T-helper 1 cell (primary cell): Measurements from ENCODE around the gene MYH9.
"Not testable (repeated sequence)": the region's sequence is repeated elsewhere in the genome, so short reads cannot be mapped to it uniquely, and the experiment has no call there.

Experiments
- DNase-seq, 5 donors: peaks; one replicate each; pipeline ENCODE4 v3.0.0-alpha.2; 2012 to 2020

Gene MYH9

DNA sequence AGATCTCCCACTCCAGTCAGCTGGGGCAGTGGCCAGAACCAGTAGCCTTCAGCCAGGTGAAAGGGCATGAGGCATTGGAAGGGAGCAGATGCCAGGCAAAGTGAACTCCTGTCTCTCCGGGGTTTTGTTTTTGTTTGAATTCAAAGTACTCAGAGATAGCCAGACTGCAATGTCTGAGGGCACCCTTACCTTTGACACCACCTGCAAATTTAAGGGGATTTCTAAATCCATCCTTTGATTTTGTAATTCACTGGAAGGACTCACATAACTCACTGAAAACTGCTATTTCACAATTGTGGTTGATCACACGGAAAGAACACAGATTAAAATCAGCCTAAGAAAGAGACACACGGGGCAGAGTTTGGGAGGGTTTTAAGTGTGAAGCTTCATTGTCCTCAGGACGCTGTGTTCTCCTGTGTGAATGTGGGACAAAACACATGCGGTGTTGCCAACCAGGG lies 124.5 kb downstream of the MYH9 start:
- not testable (repeated sequence) for DNase-seq

DNA sequence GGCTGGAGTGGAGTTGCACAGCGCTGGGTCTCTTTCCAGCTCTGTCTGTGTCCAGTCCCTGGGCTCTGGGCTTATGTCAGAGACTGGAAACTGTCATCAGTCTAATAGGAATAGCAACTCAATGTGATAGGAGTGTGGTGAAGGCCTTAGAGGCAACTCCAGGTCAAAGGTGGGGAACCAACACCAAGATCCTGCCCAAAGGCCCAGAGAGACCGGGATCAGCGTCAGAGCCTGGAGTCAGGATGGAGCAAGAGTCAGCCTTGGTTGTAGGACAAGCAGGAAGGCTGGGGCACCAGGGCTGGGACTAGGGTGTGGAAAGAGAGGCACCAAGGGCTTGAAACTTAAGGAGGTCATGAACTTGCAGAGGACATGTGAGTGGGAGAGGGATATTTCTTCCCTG lies 125.5 kb downstream of the MYH9 start:
- not testable (repeated sequence) for DNase-seq

DNA sequence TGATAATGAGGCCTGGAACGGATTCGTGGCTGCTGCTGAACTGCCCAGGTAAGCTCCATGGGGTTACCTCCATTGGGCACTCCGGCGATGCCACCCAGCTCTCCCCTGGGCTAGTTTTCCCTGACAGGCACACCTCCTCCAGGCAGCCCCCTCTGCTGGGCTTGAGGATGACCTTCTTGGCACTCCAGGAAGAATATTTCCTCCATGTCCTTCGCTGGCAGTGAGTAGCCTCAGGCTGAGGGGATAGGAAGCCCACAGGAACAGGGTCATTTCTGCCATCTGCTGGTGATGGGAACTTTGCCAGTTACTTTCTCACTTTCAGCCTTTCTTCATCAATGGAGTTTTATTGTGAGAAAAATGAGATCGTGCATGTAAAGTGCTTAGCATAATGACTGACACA lies 126.1 kb downstream of the MYH9 start:
- DNase-seq: not testable (repeated sequence)

DNA sequence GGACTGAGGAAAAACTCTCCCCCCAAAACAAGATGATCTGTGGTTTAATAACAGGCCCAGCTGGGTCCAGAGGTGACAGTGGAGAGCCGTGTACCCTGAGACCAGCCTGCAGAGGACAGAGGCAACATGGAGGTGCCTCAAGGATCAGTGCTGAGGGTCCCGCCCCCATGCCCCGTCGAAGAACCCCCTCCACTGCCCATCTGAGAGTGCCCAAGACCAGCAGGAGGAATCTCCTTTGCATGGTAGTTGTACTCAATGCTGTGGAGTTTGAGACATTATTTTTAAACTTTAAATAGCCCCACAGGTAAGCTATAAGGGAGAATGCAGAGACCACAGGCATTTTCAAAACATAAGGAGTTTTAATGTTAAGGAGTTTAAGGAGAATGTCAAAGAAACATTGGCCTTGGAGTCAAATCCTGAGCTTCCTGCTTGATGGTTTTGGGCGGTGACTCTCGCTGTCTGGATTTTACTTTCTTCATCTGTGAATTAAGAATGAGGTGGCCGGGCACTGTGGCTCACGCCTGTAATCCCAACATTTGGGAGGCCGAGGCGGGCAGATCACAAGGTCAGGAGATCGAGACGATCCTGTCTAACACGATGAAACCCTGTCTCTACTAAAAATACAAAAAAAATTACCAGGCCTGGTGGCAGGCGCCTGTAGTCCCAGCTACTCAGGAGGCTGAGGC lies 128.0 kb downstream of the MYH9 start:
- no peak for DNase-seq

DNA sequence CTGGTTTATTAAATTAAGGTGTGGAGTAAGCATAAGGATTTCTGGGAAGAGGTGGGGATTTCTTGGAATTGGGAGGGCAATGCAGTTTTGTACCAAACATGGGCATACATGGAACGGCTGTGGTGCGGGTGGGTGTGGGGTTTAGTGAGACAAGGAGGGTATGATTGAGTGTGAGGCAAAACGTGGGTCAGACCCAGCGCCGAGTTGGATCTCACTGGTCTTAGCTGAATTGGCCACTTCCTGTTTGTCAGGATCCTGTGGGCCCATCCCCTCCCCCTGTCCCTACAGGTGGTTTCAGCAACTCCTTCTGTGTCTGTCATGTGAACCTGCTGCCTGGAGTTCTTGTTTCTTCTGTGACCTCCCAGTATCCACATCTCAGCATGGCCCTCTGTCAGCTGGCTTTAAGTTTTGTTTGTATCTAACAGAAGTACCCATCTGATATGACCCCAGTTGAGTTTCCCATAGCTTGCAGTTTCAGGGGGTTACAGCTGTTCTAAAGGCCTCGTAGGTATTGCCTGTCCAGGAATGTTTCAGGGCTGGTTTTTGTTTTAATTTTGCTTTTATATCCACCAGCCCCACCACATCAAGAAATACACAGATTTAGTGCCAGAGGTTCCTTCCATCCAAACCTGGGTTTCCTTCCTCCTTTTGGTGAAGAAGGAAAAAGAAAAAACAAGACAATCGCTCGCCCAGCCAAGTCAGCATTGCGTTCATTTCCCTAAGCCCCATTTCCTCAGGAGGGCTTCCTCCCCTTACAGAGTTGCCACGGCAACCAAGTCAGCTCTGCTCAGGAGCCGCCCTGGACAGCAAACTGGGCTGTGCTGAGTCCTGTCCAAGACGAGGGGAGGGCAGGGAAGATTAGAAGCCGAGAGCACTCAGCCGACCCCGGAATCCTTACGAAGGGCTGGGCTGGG lies 128.8 kb downstream of the MYH9 start:
- DNase-seq: peak in 1 of 5 donors; percentile 50

DNA sequence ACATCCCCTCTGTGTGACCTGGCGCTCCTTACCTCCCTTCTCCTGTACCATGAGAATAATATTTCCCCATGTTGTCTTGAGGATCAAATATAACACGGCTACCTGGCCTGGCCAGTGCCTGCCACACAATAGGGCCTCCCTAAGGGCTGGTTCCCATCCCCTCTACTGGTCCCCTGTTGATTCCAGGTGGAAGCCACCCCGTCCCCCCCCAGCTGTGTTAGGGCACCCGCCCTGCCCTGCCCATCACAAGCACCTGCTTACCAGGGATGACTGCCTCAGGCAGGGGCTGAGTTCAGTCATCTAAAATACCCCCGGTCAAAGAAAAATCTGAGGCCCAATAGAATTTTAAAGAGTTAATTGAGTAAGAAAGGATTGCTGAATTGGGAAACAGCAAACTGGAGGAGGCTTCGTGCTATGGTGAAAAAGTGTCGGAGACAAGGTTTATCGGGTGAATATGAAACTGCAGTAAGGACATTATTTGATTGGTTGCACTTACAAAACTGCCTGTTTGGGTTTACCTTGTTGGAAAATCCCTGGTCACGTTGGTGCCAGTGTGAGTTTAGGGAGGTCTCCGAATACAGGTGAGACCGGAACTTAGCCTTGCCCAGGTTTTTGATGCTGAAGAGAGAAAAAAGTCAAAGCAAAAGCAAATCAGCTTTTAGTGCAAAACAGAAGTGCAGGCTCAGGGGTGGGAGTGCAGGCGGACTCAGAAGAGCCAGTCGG lies 129.7 kb downstream of the MYH9 start:
- DNase-seq: no peak

DNA sequence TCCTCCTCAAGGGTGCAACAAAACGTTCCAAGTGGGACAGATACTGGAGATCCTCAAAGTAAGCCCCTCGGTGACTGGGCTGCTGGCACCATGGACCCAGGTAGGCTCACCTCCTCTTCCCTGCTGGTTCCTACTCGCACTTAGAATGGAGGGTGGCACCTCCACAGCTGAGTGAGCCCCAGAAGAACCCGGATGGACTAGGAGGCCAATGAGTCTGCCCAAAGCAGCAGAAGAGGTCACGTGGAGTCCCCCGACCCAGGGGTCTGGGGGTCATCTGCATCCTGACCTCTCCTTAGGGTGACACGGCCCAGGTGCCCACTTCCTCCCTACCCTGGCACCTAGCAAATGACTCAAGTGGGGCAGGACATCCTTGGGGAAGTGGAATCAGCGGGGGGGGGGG lies 130.5 kb downstream of the MYH9 start:
- no peak for DNase-seq

DNA sequence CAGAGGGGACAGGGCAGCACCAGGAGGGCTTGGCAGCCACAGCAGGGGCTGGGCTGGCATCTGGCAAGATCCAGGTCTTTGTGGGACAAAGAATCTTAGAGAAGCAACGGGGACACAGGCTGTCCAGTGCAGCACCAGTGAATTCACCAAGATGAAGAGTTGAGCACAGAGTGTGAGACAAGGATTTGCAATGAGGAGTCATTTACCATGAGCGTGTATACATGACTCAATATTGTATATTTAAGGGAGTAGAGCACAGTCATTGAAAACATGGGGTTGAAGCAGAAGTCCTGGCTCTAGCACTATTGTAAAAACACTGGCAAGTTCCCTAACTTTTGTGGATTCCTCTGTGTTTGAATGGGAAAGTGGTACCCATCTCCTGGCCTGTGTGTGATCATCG lies 131.3 kb downstream of the MYH9 start:
- no peak for DNase-seq

DNA sequence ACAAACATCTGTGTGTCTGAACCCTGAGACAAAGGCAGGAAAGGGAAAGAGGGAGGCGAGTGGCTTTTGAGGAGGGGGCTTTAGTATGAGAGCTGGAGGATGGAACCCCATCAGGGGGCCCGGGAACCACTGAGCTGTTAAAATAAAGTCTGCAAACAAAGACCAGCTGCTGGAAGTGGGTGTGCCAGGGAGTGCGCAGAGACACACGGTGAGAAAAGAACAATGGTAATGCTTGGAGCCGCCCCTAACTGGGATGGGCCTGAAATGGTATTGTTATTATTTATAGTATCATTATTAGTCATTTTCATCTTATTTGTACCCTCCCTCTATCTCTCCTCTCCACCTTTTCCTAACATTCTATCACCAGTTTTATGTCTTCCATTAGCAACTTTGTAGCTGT lies 132.2 kb downstream of the MYH9 start:
- DNase-seq: not testable (repeated sequence)

DNA sequence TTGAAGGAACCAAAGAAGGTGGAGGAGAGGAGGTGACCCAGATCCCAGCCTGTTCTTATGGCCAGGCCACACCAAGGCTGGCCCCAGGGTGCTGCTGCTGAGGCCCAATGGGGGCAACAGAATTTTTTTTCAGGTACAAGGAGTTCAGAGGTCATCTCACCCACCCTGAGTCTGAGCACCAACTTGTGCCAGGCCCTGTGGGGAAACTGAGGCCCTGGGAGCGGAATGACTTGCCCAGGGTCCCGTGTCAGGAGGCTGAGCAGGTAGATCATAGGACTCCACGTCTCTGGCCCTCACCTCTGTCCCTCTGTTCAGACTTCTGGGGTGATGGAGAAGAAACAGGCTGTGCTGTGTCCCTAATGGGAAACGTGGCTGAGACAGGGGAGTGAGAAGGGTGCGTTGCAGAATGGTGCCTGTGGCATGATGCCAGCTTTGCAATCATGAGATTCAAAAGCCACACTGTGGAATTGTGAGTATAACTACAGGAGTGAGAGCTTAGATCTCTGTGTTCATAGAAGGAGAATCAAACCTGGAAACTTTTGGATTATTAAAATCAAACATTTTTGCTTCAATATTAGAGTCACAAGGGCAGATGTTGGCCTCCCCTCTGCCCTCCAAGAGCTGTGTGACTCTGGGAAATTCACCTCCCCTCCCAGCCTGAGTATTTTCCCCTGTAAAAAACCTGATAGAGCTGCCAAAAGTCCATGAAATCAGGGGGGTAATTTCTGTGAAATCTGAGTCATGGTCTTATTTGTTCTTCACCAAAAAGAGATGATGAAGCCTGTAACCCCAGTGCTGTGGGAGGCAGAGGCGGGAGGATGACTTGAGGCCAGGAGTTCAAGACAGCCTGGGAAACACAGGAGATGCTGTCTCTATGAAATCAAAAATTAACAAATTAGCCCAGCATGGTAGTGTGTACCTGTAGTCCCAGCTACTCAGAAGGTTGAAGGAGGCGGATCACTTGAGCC lies 134.0 kb downstream of the MYH9 start:
- DNase-seq: no peak

DNA sequence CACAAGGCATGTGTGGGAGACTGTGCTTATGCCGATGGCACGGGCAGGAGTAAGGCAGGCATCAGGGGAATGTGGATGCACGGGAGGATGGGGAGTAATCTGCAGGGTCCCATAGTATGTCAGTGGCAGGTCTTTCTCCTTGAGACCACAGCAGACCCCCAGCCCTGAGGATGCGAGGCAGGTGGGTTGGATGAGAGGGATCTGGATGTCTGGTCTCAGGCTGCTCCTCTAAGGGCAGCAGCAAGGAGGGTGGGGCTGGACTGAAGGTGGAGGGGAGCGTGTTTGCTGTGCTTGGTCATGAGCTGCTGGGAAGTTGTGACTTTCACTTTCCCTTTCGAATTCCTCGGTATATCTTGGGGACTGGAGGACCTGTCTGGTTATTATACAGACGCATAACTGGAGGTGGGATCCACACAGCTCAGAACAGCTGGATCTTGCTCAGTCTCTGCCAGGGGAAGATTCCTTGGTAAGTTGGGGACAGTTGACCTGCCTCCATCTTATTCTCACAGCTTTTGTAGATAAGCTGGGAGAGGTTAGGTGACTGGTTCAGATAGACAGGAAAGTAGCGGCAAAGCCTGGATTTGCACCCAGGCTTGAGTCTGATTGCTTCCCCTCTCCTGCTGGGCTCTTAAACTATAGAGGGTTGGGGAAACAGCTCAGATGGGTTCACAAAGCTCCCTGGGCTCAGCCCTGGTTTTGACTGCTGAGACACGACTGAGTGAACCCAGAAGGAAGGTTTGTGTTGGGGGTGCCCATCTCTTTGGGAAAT lies 134.8 kb downstream of the MYH9 start, which contains the start of gene APOL1:
APOL1 (plus strand) TSS at position 380 of the 769 bp plus-strand sequence. CDS start 1,823 bp downstream, outside the sequence.
- peak in 4 of 5 donors; percentile 19 to 78 (median 36) for DNase-seq

DNA sequence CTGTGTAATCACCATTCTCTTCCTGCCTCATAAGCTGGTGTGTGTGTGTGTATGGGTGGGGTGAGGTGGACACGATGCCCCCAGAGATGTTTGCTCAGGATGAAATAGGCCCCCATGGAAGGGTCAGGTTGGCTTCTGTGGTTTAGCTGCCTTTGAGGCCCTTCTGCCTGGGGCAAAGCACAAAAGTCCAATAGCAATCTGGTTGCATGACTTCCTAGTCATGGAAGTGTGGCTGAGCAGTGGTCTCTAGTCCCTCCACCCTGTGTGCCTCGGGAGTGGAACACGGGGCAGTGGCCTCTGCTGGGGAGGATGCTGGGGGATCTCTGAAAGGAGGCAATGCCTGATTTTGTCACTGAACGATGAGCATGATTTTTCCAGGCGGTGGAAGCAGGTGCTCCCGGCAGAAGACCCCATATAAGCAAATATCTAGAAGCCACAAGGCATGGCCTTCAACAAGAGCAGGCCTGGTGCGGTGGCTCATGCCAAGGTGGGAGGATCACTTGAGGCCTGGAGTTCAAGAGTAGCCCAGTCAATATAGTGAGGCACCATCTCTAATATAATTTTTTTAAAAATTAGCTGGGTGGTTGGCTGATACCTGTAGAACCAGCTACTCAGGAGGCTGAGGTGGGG lies 135.7 kb downstream of the MYH9 start:
- not testable (repeated sequence) for DNase-seq

DNA sequence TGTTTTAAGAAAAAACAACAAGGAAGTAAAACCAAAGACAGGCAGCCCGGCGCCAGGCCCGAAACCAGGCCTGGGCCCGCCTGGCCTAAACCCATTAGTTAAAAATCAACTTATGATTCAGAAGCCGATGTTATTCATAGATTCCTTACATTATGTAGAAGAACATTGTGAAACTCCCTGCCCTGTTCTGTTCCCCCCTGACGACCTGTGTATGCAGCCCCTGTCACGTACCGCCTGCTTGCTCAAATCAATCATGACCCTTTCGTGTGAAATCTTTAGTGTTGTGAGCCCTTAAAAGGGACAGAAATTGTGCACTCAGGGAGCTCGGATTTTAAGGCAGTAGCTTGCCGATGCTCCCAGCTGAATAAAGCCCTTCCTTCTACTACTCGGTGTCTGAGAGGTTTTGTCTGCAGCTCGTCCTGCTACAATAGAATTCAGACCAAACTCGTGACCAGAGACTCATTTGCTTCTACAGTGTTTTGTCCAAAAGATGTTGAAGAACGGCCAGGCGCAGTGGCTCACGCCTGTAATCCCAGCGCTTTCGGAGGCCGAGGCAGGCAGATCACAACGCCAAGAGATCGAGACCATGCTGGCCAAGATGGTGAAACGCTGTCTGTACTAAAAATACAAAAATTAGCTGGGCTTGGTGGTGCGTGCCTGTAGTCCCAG lies 137.3 kb downstream of the MYH9 start:
- not testable (repeated sequence) for DNase-seq

DNA sequence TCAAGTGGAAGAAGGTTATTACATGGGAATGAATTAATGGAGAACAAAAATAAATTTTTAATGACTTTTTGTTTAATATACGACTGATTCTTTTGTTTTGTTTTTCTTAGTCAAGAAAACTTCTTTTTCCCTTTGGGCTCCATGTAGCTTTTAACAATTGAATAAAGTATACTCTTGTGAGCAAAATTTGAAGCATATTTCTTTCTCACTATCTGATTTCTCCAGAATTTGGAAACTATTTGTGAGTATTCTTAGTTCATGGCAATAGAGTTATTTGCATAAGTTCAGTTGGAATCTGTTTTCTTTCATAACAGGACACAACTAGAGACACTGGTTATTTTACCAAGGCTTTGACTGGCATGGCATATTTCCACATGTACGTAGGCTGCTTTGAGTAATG lies 138.6 kb downstream of the MYH9 start:
- DNase-seq: no peak

DNA sequence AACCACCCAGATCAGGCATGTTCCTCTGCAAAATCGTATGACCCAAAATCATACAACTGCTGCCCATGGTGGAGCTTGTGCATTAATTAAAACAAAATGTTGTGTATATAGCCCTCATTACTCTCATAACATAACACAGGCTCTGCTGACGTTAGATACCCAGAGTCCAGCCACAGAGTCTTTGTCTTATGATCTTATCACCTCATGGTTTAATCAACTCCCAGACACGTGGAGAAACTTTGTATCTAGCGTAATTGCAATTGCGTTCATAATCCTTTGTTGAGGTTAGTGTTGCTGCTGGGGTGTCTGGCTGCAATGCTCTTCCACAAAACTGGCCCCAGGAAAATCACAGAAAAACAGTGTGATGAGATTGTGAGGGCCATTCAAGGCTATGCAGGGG lies 139.8 kb downstream of the MYH9 start:
- DNase-seq: no peak

DNA sequence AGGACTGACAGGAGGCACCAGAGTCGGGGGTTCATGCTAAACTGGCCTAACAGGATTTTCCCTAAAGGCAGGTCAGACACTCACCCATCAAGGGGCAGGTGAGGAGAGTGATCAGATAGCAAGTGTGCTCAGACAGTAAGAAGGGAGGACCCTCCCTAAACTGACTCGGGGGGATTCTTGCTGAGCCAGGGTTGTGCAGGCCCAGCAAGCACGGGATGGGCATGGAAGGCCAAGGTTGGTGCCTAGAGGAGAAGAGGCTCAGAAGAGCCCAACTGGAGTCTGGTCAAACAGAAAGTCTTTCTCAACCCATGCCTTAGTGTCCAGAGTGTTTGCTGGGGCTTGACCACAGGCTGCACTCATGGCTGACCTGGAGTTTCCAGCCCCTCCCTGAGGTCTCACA lies 141.0 kb downstream of the MYH9 start:
- no peak for DNase-seq

DNA sequence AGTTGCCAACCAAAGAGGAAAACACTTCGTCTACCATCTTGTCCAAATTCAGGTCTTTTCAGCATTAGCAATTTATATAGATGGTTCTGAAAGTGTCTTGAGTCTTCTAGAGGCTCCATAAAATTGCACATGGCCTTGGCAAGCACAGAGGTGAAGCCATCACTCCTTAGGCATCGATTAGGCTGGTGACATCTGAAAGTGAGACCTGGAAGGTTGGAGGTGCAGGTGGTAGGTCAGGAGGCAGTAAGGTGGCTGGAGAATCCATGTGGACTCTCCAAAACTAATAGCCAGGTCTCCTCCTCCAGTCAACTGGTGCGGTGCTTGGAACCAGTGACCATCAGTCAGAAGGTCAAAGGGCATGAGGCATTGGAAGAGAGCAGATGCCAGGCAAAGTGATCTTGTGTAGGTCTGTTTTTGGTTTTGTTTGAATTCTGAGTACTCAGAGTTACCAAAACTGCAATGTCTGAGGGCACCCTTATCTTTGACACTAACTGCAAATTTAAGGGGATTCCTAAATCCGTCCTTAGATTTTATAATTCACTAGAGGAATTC lies 141.9 kb downstream of the MYH9 start:
- no peak for DNase-seq

DNA sequence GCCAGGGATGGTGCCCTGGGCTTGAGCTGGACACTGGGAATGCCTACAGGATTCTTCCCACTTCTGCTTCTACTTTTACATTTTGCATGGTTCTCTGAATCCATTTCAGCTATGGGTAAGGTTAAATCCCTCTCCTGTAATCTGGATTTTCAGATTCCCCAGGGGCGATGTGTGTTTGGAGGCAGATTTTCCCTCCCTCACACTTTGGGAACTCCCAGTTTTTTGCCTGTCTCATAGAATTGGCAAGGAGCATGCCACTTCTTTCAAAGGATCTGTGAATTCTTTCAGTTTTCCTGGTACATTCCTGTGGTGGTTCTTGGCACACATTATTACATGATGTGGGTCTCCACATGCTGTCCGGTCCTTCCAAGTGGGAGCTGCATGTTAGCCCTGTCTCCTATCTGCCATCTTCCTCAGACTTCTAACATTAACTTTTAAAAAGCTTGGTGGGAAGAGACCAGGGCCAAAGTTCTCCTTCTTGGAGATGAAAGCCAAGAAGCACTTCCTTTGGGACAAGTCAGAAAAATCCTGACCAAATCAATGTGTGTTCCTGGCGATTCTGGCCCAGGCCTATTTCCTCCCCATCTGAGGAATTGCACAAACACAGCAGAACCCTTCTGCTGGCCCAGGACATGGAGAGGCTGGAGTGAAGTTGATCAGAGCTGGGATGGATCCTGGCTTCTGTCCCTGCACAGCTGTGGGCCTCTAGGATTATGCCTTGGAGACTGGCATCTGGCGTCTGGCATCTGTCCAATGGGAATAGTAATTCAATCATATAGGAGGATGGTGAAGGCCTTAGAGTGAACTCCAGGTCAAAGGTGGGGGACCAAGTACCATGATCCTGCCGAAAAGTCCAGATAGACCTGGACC lies 143.0 kb downstream of the MYH9 start:
- no peak for DNase-seq

DNA sequence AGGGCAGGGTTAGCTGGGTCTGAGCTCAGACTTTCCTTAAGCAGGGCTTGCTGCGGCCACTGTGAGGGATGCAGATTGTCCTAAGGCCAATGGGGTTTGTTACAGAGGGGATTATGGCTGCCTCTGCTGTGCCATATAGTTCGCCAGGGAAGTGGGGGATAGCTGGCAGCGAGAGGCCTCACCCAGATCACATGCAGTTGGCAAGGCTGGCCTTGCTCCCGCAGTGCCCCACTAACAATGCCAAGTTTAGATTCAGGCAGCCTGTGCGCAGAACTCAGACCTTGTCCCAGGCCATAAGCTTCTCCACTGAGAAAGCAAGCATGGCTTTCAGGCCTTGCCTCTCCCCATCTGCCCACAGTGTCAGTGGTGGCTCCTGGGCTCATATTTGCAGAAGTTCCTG lies 143.8 kb downstream of the MYH9 start:
- DNase-seq: no peak
